HG03280 (cell line): Measurements from ENCODE around the gene TLK2.
"Not testable (repeated sequence)": the region's sequence is repeated elsewhere in the genome, so short reads cannot be mapped to it uniquely, and the experiment has no call there.

Experiments used
- ATAC-seq: cut with Tn5 transposase; IDR thresholded peaks from one replicate; pipeline ENCODE4 v1.9.1; 2021; ENCODE audit warnings: mild to moderate bottlenecking, moderate library complexity; ENCODE audit not compliant: unreplicated experiment

The TLK2 gene

DNA sequence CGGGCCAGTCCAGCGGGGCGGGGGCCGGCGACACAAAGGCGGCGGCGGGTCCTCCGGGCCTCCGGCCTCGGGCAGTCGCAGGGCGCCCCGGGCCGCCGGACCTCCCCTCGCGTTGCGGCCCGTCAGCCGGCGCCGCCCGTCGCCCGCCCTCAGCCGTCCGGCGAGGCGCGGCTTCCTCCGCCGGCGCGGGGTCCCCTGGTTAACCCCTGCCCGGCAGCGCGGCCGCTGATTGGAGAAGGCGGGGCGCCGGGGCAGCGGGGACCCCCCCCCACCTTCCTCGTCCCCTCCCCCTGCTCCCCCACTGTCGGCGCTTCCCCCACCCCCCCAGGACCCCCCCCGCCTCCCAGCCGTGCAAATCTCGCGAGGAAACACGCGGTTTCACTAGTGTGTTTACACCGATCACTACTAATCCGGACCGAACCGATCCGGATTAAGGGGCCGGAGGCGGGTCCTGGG, at the start of gene TLK2:
TLK2 (plus strand) TSS at position 402 of the 456 bp plus-strand sequence. CDS start 2,301 bp downstream, outside the sequence.
- ATAC-seq = peak; percentile 68

GRCh38 chr17:62435251-62435650, 43.4 kb upstream of the TLK2 start:
- not testable (repeated sequence) for ATAC-seq

- not testable (repeated sequence) for ATAC-seq
Measured at GRCh38 chr17:62441181-62441580, 37.4 kb upstream of the TLK2 start.

DNA sequence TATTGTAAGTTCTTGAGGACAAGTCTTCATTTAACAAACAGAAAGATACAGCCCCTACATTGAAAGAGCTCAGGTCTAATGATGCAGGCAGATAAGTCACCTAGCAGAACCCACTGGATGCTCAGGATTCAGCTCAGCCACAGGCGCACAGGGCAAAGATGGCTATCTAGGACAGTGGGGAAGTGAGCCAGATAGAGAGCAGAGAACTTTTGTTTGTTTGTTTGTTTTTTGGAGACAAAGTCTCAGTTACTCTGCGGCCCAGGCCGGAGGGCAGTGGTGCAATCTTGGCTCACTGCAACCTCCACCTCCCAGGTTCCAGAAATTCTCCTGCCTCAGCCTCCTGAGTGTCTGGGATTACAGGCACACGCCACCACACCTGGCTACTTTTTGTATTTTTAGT, 34.6 kb upstream of the TLK2 start:
- ATAC-seq = no peak

DNA sequence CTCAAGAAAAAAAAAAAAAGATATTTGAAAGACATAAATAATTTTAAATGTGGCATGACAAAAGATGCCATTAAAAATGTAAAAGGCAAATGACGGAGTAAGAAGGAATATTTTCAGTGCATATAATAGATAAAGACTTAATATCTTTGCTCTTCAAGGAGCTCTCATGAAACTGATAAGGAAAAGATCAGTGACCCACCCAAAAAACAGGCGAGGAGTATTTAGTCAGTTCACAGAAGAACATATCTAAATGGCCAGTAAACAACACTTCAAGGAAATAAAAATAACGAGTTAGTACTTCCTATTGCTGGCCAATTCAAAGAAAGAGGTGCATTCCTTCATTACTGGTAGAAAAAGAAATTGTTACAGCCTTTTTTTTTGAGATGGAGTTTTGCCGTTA, 32.8 kb upstream of the TLK2 start:
- ATAC-seq = not testable (repeated sequence)

DNA sequence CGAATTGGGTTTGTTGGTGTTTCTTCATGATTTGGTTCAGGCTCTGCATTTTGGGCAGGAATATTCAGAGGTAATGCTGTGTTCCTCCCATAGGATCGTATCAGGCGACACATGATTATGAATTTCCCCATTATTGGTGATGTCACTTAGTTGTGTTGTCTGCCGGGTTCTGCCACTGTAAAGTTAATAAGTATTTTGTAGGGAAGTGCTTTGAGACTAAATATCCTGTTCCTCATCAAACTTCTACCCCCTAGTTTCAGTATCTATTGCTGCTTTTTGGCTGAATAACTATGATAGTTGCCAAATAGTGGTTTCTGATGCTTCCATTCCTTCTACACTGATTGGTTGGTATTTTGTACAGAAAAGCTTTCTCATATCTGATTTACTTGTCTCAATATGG, 26.4 kb upstream of the TLK2 start:
- not testable (repeated sequence) for ATAC-seq

DNA sequence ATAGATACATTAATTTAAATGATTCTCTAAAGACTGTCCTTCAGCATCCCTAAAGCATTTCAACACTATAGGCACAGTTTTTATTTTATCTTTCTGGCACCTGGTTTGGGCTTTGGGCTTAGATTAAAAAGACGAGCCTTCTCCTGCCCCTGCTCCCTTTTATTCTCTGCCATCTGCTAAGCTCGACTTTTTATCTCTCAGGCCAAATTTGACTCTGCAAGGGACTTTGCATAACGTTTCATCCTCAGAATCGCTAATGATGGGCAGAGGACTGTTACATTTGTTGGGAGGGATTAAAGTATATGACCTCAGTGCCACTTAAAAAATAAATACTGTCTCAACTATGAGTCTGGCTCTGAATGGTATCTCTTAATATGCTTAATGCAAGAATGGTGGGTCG, 25.6 kb upstream of the TLK2 start:
- not testable (repeated sequence) for ATAC-seq

DNA sequence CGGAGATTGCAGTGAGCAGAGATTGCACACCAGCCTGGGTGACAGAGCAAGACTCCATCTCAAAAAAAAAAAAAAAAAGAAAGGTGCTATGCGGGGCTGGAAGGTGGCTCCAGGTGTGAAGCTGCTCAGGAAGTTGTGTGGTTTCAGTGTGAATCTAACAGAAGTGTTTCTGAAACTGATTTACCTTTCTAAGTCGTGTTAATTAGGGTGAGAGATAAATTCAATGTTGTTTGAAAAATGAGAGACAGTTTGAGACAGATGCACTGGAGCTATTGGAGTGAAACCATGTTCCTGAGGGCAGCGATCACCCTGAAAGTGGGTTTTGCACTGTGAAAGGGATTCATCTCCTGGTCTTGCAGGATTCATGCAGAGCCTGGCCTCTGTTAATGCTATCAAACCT, 25.0 kb upstream of the TLK2 start:
- ATAC-seq = peak; percentile 14

DNA sequence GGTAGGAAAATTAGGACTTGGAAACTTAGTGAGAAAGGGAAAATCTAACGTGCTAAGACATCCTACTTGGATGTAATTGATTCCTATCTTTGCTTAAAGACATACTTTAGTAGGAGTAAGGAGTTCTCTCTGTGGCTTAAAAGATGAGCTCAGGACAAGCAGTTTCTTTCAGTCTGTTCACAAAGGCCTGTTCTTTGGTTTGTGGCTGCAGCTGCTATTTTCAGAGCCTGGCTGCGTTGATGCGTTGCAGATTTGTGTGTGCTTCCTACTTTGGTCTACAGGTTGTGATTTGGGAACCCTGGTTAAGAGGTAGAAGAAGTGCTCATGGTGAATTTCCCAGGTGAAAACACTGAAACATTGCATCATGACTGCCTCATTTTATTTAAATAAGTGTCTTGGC, 24.5 kb upstream of the TLK2 start:
- peak; percentile 49 for ATAC-seq

DNA sequence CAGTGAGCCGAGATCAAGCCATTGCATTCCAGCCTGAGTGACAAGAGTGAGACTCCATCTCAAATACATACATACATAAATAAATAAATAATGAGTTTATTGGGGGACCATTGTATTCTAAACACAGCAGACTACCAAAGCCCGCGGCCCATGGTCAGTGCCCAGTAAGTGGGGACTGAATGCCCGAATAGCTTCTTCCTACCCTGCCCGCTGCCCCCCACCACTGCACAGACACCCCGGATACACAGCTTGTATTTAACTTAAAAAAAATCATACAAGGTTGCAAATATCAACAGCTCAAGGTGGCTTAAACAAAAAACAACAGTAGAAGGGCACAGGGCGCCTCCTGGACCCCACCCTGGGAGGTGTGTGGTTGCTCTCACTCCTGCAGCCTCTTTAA, 22.6 kb upstream of the TLK2 start:
- no peak for ATAC-seq

GRCh38 chr17:62458483-62458882, 20.1 kb upstream of the TLK2 start:
- peak; percentile 36 for ATAC-seq

- not testable (repeated sequence) for ATAC-seq
Measured at GRCh38 chr17:62464422-62464821, 14.2 kb upstream of the TLK2 start.

GRCh38 chr17:62465271-62465670, 13.4 kb upstream of the TLK2 start:
- ATAC-seq = not testable (repeated sequence)

DNA sequence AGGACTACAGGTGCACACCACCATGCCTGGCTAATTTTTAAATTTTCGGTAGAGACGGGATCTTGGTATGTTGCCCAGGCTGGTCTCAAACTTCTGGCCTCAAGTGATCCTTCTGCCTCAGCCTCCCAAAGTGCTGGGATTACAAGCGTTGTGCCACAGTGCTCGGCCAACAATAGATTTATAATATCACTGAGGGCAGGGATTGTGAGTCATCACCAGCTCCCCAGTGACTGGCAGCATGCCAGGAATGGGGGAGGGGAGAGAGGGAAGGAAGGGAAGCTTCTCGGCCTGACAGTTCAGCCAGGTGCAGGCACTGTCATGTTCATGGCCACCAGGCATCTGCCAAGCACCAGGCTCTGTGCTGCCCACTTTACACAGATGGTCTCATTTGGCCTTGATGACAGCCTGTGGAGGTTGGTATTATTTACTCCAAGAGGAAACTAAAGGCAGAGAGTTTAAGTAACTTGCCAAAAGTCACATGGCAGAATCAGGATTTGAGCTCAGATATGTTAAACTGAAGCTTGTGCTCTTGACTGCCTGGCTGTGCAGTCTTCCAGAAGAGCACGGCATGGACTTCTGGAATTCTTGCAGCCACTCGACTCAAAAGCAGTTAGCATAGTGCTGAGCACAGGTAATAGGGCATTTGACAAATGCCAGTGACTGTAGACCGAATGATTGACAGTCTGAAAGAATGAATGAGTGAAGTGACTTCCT, 7.8 kb upstream of the TLK2 start:
- ATAC-seq = not testable (repeated sequence)

DNA sequence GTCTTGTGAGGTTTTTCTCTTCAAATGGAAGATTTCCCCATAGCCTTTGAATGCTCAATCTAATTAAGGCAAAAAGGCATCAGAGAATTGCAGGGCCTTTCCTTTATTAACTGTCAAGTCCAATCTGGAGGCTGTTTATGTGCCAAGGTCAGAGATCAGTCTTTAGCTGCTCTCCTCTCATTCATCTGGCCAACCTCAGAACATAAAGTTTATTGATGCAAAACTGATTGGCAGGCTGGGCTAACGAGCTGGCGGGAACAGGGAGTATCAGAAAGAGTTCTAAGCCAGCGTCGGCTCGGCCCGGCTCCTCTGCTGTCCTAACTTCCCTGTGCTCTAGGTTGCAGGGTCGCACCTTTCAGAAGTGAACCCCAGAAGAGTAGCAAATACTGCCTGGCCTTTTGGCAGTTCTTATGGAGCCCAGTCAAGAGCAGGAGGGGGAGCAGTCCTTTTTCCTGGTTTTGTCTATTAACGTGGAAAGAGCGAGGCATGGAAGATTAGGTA, 7.2 kb upstream of the TLK2 start:
- ATAC-seq = not testable (repeated sequence)

DNA sequence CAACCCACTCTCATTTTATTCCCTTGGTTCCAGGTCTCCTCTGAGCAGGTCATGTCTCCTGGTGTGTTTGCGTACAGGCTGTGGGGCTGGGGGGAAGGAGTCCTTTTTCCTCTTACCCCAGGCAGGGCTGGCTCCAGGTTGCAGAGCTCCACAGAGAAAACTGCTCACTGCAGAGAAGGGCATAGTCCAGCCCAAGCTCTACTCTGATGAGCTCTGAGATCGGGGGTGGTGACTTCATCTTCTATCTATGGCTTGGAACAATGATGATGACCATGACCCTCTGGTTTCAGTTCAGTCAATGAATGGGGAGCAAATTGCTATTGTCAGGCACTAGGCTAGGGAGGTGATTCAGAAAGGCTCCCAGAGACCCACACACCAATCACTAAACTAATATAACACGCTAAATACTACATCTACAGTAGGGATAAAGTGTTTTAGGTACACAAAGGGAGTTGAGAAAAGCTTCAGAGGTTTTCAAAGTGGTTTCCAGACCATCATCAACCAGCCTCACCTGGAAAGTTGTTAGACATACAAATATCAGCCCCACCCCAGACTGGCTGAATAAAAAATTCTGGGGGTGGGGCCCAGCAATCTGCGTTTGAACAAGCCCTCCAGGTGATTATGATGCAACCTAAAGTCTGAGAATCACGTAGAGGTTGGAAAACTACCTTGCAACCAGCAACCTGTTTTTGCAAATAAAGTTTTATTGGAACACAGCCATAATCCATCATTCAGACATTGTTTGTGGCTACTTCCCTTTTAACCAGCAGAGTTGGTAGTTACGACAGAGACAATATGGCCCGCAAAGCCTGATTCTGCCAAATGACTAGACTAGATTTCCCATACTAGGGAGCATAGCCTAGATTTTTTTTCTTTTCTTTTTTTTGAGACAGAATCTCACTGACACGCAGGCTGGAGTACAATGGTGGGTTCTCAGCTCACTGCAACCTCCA, 5.3 kb upstream of the TLK2 start:
- not testable (repeated sequence) for ATAC-seq

DNA sequence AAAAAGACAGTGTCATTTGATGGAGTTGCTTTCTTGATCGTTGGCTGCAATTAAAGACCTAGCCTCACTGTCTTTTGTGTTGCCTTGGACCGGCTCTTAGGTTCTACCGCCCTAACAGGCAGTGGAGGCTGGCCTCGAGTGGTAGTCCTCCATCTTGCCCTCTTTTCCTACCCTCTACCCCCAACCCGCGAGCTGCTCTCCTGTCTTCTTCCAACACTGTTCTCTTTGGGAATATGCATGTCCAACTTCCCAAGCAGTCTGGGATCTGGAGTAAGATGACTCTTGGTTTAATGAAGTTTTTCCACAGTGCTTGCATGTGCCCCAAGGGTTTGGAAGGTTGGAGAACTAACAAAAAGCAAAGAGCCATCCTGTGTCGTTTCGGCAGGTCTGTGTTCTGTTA, 1.5 kb upstream of the TLK2 start:
- not testable (repeated sequence) for ATAC-seq

GRCh38 chr17:62477718-62478408, 762 bp upstream of the TLK2 start:
- ATAC-seq = peak; percentile 26

DNA sequence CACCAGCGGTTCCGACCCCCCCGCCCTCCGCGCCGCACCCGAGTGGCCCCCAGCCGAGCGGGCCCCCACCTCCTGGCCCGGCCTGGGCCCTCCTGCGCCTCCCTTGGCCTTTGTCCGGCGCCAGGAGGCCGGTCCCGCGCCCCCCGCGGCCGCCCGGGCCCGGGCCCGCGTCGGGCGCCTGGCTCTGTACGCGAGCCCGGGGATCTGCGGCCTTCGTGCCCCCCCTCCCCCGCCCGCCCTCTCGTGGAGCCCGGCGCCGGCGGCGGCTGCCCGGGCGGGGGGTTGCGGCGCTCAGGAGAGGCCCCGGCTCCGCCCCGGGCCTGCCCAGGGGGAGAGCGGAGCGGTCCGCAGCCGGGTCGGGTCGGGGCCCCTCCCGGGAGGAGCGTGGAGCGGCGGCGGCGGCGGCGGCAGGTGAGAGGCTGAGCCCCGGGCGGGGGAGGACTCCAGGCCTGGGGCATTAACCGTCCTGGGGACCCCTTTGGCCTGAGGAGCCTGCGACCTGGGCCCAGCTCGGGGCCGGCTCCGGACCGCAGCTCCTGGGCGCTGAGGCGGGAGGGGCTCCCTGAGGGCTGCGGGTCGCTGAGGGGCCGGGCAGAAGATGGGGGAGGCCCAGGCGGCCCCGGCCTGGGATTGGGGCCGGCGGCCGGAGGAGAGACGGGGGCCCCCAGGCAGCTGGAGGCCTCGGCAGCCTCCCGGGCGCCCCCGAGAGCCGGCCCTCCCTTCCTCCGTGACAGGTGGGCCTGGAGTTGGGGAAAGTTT, 434 bp downstream of the TLK2 start:
- ATAC-seq = peak; percentile 38

DNA sequence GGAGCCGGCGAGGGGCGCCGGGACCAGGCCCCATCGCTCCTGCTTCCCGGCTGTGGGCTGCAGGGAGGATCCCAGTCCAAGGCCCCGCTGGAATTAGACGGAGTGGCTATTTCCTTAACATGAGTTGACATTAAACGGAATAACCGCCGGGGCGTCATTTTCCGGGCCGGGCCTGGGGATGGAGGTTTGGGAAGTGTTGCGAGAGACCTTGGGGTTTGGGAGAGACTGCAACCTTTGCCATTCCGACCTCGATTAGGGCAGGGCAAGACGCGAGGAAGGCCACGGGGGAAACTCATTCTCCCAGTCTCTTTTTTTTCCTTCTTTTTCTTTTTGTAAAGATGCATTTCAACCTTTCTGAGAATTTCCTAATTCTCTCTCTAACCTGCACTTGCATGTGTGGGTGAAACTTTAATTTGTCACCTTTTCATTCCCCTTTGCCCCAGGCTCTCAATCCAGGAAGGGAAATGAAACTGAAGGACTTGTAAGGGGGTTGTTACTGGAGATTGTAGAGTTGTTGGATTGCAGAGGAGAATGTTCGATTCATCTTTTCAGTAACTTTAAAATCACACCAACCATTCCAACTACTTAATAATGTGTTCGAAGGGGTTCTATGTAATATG, 1.1 kb downstream of the TLK2 start:
- not testable (repeated sequence) for ATAC-seq
